GM12891 (cell line): ENCODE data around the gene EGFR.

ENCODE experiments used
- POLR2A ChIP-seq: IDR thresholded peaks from 2 replicates; pipeline ENCODE4 v1.6.1; 2011; ENCODE audit warnings: low read depth, low read length, control low read depth
- POLR2AphosphoS5 ChIP-seq: IDR thresholded peaks from 2 replicates; pipeline ENCODE4 v1.6.1; 2011; ENCODE audit warnings: low read depth, low read length, control low read depth
- POU2F2 ChIP-seq: IDR thresholded peaks from 2 replicates; pipeline ENCODE4 v1.6.1; 2011; ENCODE audit warnings: low read depth, mild to moderate bottlenecking, control low read depth, low read length, moderate library complexity

- no peak for TF ChIP-seq POLR2A
- TF ChIP-seq POU2F2, result no peak
- TF ChIP-seq POLR2AphosphoS5, result no peak
Measured at GRCh38 chr7:55242613-55243012, 223.8 kb downstream of the EGFR start.
